Measurements from ENCODE around the gene KLHL24.

DNA sequence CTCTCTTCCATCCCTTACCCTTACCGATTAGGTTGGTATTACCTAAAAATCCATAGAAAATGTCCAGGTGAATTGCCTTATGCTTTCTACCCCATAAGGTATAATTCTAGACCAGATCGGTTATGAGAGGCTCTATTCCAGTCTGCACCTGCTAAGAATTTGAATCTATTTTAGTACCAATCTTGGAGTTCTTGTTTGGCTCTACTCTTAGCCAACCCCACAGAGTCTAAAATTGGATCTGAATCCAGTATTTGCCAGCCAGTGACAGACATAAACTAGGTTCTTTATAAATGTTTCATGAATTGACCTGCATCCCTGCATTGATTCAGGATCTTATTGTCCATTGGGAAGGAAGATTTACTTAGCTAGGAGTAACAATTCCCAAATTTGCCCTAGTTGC, 6.5 kb downstream of the KLHL24 start:
- no peak for TF ChIP-seq CTCF (IDR thresholded peaks at IDR 0.05; ENCODE audit: poor library complexity, severe bottlenecking)
- TF ChIP-seq EZH2 (IDR thresholded peaks at IDR 0.05; ENCODE audit: borderline replicate concordance, insufficient read depth, low read length, poor library complexity, severe bottlenecking) = no peak
